WTC11 (cell line): ENCODE data around the gene SNTB2. TPM values are rescaled to one million over a fixed set of nuclear protein-coding genes. Genes with fewer than 3 reads are reported as not detected.
"Not testable (repeated sequence)": the region's sequence is repeated elsewhere in the genome, so short reads cannot be mapped to it uniquely, and the experiment has no call there.

ENCODE experiments used
- ATAC-seq: fragments of 200-7000 bp; cut with Tn5 transposase; 2 replicates; pipeline ENCODE4 v1.10.0; 2021; ENCODE audit warnings: mild to moderate bottlenecking, moderate library complexity
- CTCF ChIA-PET: fragments of 300-600 bp; sonication (Branson Sonifier 250); formaldehyde crosslinking; loops from one replicate; lab custom pipeline; 2021; ENCODE audit warnings: antibody characterized with exemption; lab: Charles Lee
- POLR2A ChIA-PET: fragments of 350-600 bp; sonication (Branson Sonifier 250); formaldehyde crosslinking; loops from one replicate; lab custom pipeline; 2021; ENCODE audit warnings: antibody characterized with exemption; lab: Charles Lee
- DNase-seq: peaks from one replicate; pipeline ENCODE4 v3.0.0; 2021; ENCODE audit warnings: low spot score
- H3K27ac Mint-ChIP-seq: 2 replicates; pipeline ENCODE4 v1.8.0; 2021; ENCODE audit warnings: mixed read lengths
- H3K27me3 Mint-ChIP-seq: 2 replicates; pipeline ENCODE4 v1.8.0; 2021; ENCODE audit warnings: low read depth, mild to moderate bottlenecking, moderate library complexity, mixed read lengths
- H3K36me3 Mint-ChIP-seq: 2 replicates; pipeline ENCODE4 v1.8.0; 2021; ENCODE audit warnings: mixed read lengths
- H3K4me1 Mint-ChIP-seq: 2 replicates; pipeline ENCODE4 v1.8.0; 2022; ENCODE audit warnings: mixed read lengths
- H3K4me3 Mint-ChIP-seq: 2 replicates; pipeline ENCODE4 v1.8.0; 2021; ENCODE audit warnings: mild to moderate bottlenecking, moderate library complexity, mixed read lengths
- H3K9me3 Mint-ChIP-seq: 2 replicates; pipeline ENCODE4 v1.8.0; 2021; ENCODE audit warnings: mixed read lengths
- ELF4 ChIP-seq: sonication (generic); formaldehyde crosslinking; IDR thresholded peaks from 2 replicates; pipeline ENCODE4 v1.8.1; 2022; ENCODE audit warnings: low read depth, mild to moderate bottlenecking, moderate library complexity, missing genetic modification reagents
- ETV6 ChIP-seq: sonication (generic); formaldehyde crosslinking; IDR thresholded peaks from 2 replicates; pipeline ENCODE4 v1.8.1; 2022; ENCODE audit warnings: mild to moderate bottlenecking, missing genetic modification reagents
- FOXP1 ChIP-seq: sonication (generic); formaldehyde crosslinking; IDR thresholded peaks from 2 replicates; pipeline ENCODE4 v1.8.0; 2022; ENCODE audit warnings: missing genetic modification reagents, mild to moderate bottlenecking, moderate library complexity, borderline replicate concordance
- GRHL2 ChIP-seq: fragments of 250-450 bp; sonication (Bioruptor Pico); IDR thresholded peaks from 2 replicates; pipeline ENCODE4 v1.8.0; 2022; ENCODE audit warnings: mild to moderate bottlenecking, moderate library complexity; ENCODE audit not compliant: insufficient replicate concordance, severe bottlenecking
- JUN ChIP-seq: sonication (generic); formaldehyde crosslinking; IDR thresholded peaks from 2 replicates; pipeline ENCODE4 v1.8.0; 2023; ENCODE audit warnings: mild to moderate bottlenecking, missing genetic modification reagents
- KAT7 ChIP-seq: sonication (generic); formaldehyde crosslinking; IDR thresholded peaks from 2 replicates; pipeline ENCODE4 v1.8.1; 2023; ENCODE audit warnings: missing genetic modification reagents, mild to moderate bottlenecking, borderline replicate concordance
- NR1H2 ChIP-seq: sonication (generic); formaldehyde crosslinking; IDR thresholded peaks from 2 replicates; pipeline ENCODE4 v1.9.0; 2021; ENCODE audit warnings: mild to moderate bottlenecking, moderate library complexity, missing genetic modification reagents
- TP53 ChIP-seq: sonication (generic); formaldehyde crosslinking; IDR thresholded peaks from 2 replicates; pipeline ENCODE4 v1.8.1; 2023; ENCODE audit warnings: mild to moderate bottlenecking, missing genetic modification reagents
- ZNF232 ChIP-seq: sonication (generic); formaldehyde crosslinking; IDR thresholded peaks from 2 replicates; pipeline ENCODE4 v1.8.0; 2022; ENCODE audit warnings: mild to moderate bottlenecking, missing genetic modification reagents
- ZNF416 ChIP-seq: fragments of 250-450 bp; sonication (Bioruptor Pico); IDR thresholded peaks from 2 replicates; pipeline ENCODE4 v1.9.0; 2021; ENCODE audit warnings: mild to moderate bottlenecking, inconsistent platforms
- ZNF671 ChIP-seq: fragments of 250-450 bp; sonication (Bioruptor Pico); IDR thresholded peaks from 2 replicates; pipeline ENCODE4 v1.8.0; 2021; ENCODE audit warnings: mild to moderate bottlenecking
- total RNA-seq: library from RNA; stranded (reverse); gene quantifications from 3 replicates; pipeline ENCODE4 v1.2.3, GENCODE V29; 2021
- TF ChIP-seq, protein P1 (sequence below): sonication (generic); formaldehyde crosslinking; conservative IDR thresholded peaks from 2 replicates; pipeline ENCODE4 v1.8.1; 2023; ENCODE audit warnings: mild to moderate bottlenecking, low read depth, missing genetic modification reagents, moderate library complexity
- TF ChIP-seq, protein P2 (sequence below): sonication (generic); formaldehyde crosslinking; IDR thresholded peaks from 2 replicates; pipeline ENCODE4 v1.8.0; 2022; ENCODE audit warnings: mild to moderate bottlenecking, missing genetic modification reagents
- TF ChIP-seq, protein P3 (sequence below): sonication (generic); formaldehyde crosslinking; IDR thresholded peaks from 2 replicates; pipeline ENCODE4 v1.8.0; 2022; ENCODE audit warnings: mild to moderate bottlenecking, missing genetic modification reagents
- TF ChIP-seq, protein P4 (sequence below): fragments of 250-450 bp; sonication (Bioruptor Pico); IDR thresholded peaks from 2 replicates; pipeline ENCODE4 v1.9.0; 2021; ENCODE audit warnings: mild to moderate bottlenecking
- TF ChIP-seq, protein P5 (sequence below): fragments of 250-450 bp; sonication (Bioruptor Pico); IDR thresholded peaks from 2 replicates; pipeline ENCODE4 v1.9.0; 2021; ENCODE audit warnings: mild to moderate bottlenecking, borderline replicate concordance
- TF ChIP-seq, protein P6 (sequence below): sonication (generic); formaldehyde crosslinking; IDR thresholded peaks from 2 replicates; pipeline ENCODE4 v1.8.1; 2022; ENCODE audit warnings: mild to moderate bottlenecking, missing genetic modification reagents, moderate library complexity, borderline replicate concordance
- TF ChIP-seq, protein P7 (sequence below): sonication (generic); formaldehyde crosslinking; IDR thresholded peaks from 2 replicates; pipeline ENCODE4 v1.8.0; 2022; ENCODE audit warnings: mild to moderate bottlenecking, missing genetic modification reagents
- TF ChIP-seq, protein P8 (sequence below): sonication (generic); formaldehyde crosslinking; IDR thresholded peaks from 2 replicates; pipeline ENCODE4 v1.8.1; 2023; ENCODE audit warnings: mild to moderate bottlenecking, moderate library complexity, missing genetic modification reagents

Gene SNTB2
- total RNA-seq, 1 experiment from 2014 or later, result 23.7 TPM

DNA sequence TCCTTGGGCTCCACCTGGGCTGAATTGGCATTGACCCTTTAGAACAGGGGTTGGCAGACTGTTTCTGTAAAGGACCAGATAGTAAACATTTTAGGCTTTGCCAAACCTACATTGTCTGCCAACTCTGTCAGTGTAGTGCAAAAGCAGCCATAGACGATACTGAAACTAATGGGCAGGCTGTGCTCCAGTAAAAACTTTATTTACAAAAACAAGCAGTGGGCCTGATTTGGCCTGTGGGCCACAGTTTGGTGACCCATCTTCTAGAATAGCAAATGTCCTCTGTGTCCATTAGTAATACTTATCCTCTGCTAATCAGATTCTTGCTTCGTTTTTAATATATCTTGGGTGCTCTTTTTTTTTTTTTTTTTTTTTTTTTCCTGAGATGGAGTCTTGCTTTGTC lies 48.4 kb upstream of the SNTB2 start (continued):
- TF ChIP-seq KAT7 (no peak), ZNF671 (no peak), TP53 (no peak), JUN (CRISPR knock-in tag) (no peak), ZNF232 (CRISPR knock-in tag) (no peak)
- TF ChIP-seq, protein P1, sequence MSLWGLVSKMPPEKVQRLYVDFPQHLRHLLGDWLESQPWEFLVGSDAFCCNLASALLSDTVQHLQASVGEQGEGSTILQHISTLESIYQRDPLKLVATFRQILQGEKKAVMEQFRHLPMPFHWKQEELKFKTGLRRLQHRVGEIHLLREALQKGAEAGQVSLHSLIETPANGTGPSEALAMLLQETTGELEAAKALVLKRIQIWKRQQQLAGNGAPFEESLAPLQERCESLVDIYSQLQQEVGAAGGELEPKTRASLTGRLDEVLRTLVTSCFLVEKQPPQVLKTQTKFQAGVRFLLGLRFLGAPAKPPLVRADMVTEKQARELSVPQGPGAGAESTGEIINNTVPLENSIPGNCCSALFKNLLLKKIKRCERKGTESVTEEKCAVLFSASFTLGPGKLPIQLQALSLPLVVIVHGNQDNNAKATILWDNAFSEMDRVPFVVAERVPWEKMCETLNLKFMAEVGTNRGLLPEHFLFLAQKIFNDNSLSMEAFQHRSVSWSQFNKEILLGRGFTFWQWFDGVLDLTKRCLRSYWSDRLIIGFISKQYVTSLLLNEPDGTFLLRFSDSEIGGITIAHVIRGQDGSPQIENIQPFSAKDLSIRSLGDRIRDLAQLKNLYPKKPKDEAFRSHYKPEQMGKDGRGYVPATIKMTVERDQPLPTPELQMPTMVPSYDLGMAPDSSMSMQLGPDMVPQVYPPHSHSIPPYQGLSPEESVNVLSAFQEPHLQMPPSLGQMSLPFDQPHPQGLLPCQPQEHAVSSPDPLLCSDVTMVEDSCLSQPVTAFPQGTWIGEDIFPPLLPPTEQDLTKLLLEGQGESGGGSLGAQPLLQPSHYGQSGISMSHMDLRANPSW (CRISPR knock-in tag), result no peak
- TF ChIP-seq, protein P2, sequence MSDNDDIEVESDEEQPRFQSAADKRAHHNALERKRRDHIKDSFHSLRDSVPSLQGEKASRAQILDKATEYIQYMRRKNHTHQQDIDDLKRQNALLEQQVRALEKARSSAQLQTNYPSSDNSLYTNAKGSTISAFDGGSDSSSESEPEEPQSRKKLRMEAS (CRISPR knock-in tag), result no peak

DNA sequence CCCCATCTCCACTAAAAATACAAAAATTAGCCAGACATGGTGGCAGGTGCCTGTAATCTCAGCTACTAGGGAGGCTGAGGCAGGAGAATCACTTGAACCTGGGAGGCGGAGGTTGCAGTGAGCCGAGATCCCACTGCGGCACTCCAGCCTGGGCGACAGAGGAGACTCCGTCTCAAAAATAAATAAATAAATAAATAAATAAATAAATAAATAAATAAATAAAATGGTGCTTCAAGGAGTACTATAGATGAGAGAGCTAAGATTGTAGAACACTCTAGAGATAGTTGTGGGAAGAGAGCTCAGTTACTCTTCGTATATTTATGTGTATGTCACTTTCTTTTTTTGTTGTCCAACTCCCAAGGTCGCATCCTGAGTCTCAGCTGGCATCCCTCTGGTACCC lies 47.5 kb upstream of the SNTB2 start:
- CTCF ChIA-PET, result interaction anchor here (0.6 to 1.9 kb wide), 2 partner anchors 11 to 906 kb away, joined by 3 to 5 read pairs; no protein-coding TSS in a partner anchor
- POLR2A ChIA-PET, H3K4me1 Mint-ChIP-seq, H3K27me3 Mint-ChIP-seq, DNase-seq, ATAC-seq, H3K9me3 Mint-ChIP-seq, H3K4me3 Mint-ChIP-seq, H3K27ac Mint-ChIP-seq: not testable (repeated sequence)
- H3K36me3 Mint-ChIP-seq, result peaks cover 71% of the 10 kb centered on the region

DNA sequence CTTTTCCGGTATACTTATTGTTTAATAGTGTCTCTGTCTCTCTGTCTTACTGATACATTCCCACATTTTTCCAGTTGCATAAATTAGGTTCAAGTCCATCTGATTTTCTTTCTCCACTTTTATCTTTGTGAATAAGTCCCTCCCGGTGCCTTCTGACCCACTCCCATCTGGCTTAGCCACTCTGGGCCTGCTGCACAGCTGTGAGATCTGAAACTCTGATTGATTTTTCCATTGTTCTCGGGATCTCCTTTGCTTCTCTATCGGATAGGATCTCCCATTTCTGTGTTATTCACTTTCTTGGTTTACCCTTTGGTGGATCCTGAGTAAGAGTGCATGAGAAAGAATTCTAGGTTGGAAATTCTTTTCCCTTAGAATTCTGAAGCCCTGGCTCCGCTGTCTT lies 46.0 kb upstream of the SNTB2 start:
- H3K36me3 Mint-ChIP-seq, result peaks cover 78% of the 10 kb centered on the region
- H3K4me1 Mint-ChIP-seq, result no peaks in the 10 kb centered on the region
- no peak for DNase-seq
- no peaks in the 10 kb centered on the region for H3K9me3 Mint-ChIP-seq
- CTCF ChIA-PET, result interaction anchor here (1.9 kb wide), 1 partner anchor 9 kb away, joined by 5 read pairs; no protein-coding TSS in a partner anchor
- POLR2A ChIA-PET, result interaction anchor here (0.7 kb wide), 1 partner anchor 263 kb away, joined by 3 read pairs; no protein-coding TSS in a partner anchor
- peak overlapping the region; percentile 54; the same call in 1 of the 2 replicates for H3K27ac Mint-ChIP-seq
- no peak for ATAC-seq
- no peaks in the 10 kb centered on the region for H3K27me3 Mint-ChIP-seq
- H3K4me3 Mint-ChIP-seq, result no peak overlapping the region
- TF ChIP-seq FOXP1 (CRISPR knock-in tag), result no peak
- TF ChIP-seq ZNF416 (CRISPR knock-in tag), result no peak
- TF ChIP-seq, protein P3, sequence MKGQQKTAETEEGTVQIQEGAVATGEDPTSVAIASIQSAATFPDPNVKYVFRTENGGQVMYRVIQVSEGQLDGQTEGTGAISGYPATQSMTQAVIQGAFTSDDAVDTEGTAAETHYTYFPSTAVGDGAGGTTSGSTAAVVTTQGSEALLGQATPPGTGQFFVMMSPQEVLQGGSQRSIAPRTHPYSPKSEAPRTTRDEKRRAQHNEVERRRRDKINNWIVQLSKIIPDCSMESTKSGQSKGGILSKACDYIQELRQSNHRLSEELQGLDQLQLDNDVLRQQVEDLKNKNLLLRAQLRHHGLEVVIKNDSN, result no peak
- TF ChIP-seq, protein P4, sequence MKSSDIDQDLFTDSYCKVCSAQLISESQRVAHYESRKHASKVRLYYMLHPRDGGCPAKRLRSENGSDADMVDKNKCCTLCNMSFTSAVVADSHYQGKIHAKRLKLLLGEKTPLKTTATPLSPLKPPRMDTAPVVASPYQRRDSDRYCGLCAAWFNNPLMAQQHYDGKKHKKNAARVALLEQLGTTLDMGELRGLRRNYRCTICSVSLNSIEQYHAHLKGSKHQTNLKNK (CRISPR knock-in tag), result no peak
- TF ChIP-seq, protein P5, sequence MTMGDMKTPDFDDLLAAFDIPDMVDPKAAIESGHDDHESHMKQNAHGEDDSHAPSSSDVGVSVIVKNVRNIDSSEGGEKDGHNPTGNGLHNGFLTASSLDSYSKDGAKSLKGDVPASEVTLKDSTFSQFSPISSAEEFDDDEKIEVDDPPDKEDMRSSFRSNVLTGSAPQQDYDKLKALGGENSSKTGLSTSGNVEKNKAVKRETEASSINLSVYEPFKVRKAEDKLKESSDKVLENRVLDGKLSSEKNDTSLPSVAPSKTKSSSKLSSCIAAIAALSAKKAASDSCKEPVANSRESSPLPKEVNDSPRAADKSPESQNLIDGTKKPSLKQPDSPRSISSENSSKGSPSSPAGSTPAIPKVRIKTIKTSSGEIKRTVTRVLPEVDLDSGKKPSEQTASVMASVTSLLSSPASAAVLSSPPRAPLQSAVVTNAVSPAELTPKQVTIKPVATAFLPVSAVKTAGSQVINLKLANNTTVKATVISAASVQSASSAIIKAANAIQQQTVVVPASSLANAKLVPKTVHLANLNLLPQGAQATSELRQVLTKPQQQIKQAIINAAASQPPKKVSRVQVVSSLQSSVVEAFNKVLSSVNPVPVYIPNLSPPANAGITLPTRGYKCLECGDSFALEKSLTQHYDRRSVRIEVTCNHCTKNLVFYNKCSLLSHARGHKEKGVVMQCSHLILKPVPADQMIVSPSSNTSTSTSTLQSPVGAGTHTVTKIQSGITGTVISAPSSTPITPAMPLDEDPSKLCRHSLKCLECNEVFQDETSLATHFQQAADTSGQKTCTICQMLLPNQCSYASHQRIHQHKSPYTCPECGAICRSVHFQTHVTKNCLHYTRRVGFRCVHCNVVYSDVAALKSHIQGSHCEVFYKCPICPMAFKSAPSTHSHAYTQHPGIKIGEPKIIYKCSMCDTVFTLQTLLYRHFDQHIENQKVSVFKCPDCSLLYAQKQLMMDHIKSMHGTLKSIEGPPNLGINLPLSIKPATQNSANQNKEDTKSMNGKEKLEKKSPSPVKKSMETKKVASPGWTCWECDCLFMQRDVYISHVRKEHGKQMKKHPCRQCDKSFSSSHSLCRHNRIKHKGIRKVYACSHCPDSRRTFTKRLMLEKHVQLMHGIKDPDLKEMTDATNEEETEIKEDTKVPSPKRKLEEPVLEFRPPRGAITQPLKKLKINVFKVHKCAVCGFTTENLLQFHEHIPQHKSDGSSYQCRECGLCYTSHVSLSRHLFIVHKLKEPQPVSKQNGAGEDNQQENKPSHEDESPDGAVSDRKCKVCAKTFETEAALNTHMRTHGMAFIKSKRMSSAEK (CRISPR knock-in tag), result no peak
- TF ChIP-seq ELF4 (CRISPR knock-in tag), result no peak
- TF ChIP-seq, protein P6, sequence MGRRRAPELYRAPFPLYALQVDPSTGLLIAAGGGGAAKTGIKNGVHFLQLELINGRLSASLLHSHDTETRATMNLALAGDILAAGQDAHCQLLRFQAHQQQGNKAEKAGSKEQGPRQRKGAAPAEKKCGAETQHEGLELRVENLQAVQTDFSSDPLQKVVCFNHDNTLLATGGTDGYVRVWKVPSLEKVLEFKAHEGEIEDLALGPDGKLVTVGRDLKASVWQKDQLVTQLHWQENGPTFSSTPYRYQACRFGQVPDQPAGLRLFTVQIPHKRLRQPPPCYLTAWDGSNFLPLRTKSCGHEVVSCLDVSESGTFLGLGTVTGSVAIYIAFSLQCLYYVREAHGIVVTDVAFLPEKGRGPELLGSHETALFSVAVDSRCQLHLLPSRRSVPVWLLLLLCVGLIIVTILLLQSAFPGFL, result no peak
- TF ChIP-seq, protein P7, sequence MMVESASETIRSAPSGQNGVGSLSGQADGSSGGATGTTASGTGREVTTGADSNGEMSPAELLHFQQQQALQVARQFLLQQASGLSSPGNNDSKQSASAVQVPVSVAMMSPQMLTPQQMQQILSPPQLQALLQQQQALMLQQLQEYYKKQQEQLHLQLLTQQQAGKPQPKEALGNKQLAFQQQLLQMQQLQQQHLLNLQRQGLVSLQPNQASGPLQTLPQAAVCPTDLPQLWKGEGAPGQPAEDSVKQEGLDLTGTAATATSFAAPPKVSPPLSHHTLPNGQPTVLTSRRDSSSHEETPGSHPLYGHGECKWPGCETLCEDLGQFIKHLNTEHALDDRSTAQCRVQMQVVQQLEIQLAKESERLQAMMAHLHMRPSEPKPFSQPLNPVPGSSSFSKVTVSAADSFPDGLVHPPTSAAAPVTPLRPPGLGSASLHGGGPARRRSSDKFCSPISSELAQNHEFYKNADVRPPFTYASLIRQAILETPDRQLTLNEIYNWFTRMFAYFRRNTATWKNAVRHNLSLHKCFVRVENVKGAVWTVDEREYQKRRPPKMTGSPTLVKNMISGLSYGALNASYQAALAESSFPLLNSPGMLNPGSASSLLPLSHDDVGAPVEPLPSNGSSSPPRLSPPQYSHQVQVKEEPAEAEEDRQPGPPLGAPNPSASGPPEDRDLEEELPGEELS, result no peak
- TF ChIP-seq JUN (CRISPR knock-in tag), result no peak
- no peak for TF ChIP-seq KAT7
- TF ChIP-seq, protein P8, sequence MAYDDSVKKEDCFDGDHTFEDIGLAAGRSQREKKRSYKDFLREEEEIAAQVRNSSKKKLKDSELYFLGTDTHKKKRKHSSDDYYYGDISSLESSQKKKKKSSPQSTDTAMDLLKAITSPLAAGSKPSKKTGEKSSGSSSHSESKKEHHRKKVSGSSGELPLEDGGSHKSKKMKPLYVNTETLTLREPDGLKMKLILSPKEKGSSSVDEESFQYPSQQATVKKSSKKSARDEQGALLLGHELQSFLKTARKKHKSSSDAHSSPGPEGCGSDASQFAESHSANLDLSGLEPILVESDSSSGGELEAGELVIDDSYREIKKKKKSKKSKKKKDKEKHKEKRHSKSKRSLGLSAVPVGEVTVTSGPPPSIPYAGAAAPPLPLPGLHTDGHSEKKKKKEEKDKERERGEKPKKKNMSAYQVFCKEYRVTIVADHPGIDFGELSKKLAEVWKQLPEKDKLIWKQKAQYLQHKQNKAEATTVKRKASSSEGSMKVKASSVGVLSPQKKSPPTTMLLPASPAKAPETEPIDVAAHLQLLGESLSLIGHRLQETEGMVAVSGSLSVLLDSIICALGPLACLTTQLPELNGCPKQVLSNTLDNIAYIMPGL (CRISPR knock-in tag), result no peak
- no peak for TF ChIP-seq ETV6
- TF ChIP-seq NR1H2 (CRISPR knock-in tag), result no peak
- no peak for TF ChIP-seq GRHL2
